Head of caudate nucleus (tissue), 42 donors: ENCODE data around the gene CIT.
"Not testable (repeated sequence)": the region's sequence is repeated elsewhere in the genome, so short reads cannot be mapped to it uniquely, and the experiment has no call there.

Experiments used
- DNase-seq, 42 donors: peaks; one replicate each; pipeline versions ENCODE4 v3.0.0 to v3.0.0-alpha.2; 2020 to 2021; ENCODE audit warnings: mixed read lengths in 7 of 42
- intact Hi-C: fragments of 100-400 bp; cut with DNase I; formaldehyde crosslinking; loops from one replicate; pipeline ENCODE4 v1.15.0; 2022

CIT gene

DNA sequence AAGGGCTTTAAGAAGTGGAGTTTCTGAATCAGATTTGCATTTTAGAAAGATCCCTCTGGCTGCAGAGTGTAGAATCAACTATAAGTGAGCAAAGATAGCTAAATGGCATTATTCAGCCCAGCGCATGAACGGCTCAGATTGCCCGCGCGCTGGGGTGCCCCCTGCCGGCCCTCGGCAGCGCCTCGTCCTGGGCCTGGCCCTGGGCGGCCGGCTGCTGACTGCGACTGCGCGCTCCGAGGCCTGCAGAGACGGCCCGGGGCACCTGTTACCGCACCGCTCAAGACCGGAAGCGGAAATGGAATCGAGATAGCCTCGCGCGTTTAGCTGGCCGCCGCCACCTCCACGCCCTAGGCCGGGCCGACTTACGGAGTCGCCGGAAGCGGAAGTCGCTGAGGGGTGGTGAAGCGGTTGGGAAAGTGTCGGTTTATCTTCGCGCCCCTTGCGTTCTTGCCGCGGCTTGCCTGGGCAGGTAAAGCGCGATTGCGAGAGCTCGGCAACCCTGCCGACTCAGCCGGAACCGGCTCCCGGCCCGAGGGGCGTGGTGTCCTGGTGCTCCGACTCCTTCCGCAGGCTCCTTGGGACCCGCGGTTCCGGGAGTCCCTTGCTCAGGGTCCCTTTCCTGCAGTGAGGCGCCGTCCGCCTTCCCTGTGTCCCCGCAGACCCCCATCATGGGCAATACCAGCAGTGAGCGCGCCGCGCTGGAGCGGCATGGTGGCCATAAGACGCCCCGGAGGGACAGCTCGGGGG lies 209.4 kb downstream of the CIT start, which contains the start of gene PRKAB1:
Gene PRKAB1 (plus strand): TSS at position 557 of the 747 bp plus-strand sequence. CDS start 112 bp downstream, at position 669.
- intact Hi-C loops, result no loop called here
- DNase-seq, result peak; percentile 88 to 98 (median 95)

DNA sequence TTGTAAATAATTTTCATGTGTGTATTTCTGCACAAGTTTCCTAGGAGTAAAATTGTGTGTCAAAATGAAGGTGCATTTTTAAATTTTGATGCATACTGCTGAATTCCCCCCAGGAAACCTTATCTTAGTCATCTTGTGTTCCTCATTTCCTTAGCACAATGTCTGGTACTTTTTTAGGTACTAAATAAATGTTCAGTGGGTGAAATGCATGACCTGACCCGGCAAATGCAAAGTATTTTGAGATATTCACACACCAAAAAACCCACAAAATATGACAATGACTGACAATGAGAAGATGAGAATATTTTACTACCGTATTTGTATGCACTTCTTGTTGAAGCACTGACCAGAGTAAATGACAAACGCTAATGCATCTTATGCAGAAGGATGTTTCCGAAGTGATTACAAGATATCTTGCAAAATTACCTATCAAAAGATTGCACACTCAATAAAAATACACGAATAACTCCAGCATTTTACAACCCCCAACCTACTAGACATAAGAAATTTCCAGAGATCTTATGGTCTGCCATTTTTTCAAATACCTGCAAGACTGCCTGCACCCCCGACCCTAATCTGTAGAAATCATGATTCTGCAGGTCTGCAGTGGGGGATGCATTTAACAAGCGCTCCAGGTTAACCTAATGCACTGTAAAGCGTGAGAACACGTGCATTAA lies 210.1 kb downstream of the CIT start:
- intact Hi-C loops, result no loop called here
- DNase-seq, result no peak

DNA sequence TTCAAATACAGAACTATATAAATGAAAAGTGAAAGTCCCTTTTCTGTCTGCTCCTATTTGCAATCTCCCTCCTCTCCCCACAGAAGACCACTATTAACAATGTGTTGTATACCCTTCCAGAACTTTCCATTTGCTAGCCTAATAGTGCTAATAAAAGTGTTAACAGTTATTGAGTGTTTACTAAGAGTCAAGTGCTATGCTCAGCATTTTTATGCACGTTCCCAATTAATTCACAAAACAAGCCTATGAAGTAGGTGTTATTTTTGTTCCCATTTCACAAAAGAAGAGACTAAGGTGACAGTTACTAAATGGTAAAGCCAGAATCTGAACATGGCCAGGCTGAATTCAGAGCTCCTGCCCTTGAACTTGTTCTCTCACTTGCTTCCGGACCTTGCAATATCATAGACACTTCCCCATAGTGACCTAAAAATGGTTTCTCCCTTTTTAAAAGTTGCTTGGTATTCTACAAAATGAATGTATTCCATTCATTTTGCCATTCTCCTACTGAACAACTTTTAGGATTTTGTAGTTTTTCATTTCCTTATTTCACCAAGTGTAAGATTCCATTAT lies 210.8 kb downstream of the CIT start:
- intact Hi-C loops, result no loop called here
- DNase-seq, result no peak

DNA sequence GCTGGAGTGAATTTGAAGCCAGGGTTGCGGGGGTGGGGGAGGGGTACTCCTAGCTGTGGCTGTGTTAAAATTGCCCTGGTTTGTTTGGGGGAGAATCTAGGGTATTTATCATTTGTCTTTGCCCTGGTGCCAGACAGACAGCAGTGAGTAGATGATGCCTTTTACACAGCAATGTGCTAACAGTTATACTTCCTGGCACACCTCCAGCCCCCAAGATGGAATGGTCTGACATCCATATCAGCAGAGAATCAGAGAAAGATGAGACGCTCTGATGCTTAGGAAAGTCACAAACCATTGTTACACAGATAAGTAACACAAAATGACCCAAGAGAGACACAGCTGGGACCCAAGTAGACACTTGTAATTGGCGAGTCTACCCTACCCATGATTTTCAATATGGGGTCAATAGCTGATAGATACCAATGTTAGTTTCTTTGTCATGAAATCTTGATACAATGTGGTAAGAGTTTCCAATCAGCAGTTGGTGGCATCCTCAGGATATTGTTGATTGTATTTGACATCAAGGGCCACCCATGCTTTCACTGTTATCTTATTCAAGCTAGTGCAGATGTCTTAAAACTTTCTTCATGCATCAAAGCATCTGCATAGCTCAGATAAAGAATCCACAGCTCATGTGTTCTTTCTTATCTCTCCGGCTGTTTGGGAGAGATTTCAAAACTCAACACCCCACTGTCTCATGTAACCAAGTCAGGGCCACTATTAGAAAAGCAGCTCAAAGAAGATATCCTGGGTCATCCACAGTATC lies 211.8 kb downstream of the CIT start:
- no peak for DNase-seq
- intact Hi-C loops, result no loop called here

DNA sequence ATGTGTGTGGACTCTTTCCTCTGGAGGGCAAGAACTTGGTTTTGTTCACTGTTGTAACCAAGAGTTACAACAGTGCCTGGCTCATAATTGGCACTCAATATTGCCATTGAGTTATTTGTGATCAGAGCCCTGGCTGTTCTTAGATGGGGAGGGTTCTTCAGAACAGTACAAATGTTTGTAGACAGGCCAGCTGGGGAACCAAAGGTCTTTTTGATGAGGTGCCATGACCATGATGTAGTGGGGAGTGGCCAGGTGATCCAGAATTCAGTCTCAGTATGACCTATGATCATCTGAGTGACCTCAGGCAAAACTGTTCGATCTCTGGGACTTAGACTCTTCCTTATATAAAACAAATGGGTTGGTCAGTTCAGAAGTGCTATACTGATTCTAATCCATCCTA lies 212.5 kb downstream of the CIT start:
- no peak for DNase-seq
- intact Hi-C loops, result no loop called here

DNA sequence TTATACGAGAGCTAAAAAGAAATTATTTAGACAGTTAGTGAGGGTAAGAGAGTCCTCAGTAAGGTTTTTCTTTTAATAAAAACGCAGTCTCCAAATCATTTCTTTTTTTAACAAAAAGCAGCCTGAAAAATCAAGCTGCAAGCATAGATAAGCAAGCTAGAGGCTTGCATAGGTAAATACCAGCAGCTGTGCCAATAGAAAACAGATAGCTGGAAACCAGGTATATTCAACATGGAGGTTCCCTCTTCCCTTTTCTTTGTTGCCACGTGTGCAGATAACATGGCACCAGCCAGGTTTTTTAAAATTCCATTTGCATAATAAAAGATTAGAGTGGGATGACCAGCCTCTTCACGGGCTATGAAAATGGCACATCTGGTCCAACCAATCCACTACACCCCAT lies 215.2 kb downstream of the CIT start:
- intact Hi-C loops, result no loop called here
- DNase-seq, result no peak

DNA sequence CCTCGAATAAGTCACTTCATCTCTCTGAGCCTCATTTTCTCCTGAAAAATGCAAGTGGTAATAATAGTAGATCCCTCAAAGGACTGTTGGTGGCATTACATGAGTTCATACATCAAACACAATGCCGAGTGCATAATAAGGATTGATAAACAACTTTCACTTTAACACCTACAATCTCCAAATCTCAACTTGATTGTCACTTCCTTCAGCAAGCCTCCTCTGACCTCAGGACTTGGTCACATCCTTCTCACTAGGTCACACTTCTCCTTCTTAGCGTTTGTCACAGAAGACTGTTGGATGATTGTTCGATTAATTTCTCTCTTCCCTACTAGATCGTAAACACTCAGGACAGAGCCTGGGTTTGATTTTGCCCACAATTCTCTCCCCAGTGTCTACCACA lies 217.0 kb downstream of the CIT start:
- intact Hi-C loops, result no loop called here
- no peak for DNase-seq

DNA sequence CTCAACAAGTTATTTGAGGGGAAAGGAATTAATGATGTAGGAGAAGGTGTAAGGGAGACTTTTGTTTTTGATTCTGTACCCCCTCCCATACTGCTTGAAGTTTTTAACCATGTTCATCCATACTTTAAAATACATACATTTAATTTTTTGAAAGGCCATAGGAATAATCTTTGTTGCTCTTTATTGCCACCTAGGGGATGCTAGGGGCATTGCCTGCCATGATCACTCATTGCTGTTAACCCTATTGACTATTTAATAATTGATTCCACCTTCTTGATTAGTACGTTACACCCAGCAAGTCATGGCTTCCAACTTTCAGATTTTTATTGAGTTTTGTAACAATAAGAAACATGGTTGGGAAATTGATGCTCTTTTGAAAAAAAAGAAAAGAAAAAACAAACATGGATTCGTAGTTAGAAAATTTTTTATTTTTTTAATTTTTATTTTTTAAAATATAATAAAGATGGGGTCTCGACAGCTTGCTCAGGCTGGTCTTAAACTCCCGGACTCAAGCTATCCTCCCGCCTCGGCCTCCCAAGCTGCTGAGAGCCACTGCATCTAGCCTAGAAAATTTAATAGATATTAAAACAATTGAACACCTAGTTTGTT lies 217.7 kb downstream of the CIT start:
- peak in 18 of 42 donors; percentile 18 to 77 (median 42) for DNase-seq
- intact Hi-C loops, result no loop called here

DNA sequence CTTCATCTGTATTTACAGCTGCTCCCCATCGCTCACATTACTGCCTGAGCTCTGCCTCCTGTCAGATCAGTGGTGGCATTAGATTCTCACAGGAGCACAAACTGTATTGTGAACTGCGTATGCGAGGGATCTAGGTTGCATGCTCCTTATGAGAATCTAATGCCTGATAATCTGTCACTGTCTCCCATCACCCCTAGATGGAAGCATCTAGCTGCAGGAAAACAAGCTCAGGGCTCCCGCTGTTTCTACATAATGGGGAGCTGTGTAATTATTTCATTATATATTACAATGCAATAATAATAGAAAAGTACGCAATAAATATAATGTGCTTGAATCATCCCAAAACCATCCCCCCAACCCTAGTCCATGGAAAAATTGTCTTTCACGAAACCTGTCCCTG lies 219.0 kb downstream of the CIT start:
- DNase-seq, intact Hi-C loops: not testable (repeated sequence)

DNA sequence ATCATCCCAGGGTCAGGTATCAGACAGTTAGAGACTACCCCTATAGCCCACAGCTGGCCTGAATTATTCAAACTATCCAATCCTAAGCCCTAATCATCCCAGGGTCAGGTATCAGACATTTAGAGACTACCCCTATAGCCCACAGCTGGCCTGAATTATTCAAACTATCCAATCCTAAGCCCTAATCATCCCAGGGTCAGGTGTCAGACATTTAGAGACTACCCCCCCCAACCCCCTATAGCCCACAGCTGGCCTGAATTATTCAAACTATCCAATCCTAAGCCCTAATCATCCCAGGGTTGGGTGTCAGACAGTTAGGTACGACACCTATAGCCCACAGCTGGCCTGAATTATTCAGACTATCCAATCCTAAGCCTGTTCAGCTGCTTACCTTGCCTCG lies 220.1 kb downstream of the CIT start:
- intact Hi-C loops, result not testable (repeated sequence)

DNA sequence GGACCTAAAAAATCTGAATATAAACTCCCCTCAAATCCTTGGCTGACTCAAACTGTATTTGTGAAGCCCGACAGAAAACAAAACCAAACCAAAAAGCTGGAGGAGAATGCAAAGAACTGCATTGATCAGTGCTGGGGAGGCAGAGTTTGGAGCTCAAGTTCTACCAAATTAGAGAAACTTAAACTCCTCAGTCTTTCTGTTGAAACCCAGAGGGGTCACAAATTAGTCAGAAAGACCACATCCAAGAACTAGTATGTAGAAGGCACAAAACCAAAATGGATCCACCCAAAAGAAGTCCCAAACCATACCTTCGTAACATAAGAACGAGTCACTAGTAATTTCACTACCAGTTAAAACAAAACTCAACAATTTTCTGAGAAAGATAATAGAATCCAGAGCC lies 224.5 kb downstream of the CIT start:
- intact Hi-C loops, result no loop called here
- no peak for DNase-seq

More for the DNA sequence above, 220.1 kb downstream of the CIT start:
- DNase-seq, result not testable (repeated sequence)

DNA sequence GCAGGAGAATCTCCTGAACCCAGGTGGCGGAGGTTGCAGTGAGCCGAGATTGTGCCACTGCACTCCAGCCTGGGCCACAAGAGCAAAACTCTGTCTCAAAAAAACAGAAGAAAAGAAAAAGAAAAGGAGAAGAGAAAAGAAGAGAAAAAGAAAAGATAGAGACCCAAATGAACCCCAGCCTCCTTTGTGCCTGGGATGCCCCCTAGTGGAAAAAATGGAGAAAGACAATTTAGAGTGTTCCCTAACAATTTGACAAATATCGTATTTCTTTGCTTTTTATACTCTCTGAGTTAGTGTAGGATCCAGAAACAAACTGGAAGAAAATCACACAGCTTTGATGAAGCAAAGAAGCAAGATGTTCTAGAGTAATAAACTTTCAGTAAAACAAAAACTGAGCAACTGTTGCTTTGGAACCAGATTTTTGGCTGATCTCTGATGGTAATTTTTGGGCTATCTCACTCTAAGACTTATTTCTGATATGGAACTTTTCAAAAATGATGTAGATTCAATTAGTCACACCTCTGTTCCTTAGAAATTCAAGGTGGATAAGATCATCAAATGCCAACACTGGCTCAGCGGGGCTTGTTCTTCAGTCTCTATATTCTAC lies 227.8 kb downstream of the CIT start:
- no peak for DNase-seq
- intact Hi-C loops, result no loop called here

DNA sequence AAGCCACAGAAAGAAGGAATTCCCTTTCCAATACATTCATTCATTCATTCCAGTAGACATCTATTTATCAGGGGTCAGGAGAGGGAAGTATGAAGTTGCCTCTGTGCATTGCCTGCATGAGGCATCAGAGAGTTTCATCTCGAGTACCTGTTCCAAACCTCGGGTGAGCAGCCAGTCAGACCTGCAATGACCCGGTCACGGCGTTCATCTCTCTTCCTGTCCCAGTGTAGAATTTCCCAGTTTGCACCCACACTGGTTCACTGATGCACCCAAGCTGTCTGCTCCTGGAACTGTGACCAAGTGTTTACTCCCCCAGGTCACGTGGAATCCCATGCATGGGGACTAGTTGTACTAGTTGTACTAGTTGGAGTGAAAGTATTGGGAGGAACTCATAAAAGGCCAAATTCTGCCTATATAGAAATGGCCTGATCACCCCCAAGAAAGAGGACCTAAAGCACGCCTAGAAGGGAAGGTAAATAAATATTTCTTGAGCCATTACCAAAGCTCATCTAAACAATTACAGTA lies 231.5 kb downstream of the CIT start:
- intact Hi-C loops, result no loop called here
- no peak for DNase-seq

DNA sequence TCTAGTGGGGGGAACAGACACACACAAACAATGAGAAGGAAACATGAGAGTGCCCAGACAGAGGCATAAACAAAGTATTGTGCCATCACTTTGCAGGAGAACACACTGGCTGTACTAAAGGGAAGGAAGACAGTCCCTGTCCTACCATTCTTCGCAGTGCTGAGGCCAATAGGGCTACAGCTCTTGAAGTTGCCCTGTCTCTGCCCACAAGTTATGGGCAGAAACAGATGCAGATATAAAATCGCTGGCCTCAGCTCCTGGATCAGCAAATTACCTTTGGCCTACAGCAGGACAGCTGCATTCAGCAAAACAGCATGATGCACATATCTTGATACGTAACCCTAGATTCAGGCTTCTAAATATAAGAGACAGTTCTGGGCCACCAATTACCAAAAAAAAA lies 232.2 kb downstream of the CIT start:
- intact Hi-C loops, result no loop called here

DNA sequence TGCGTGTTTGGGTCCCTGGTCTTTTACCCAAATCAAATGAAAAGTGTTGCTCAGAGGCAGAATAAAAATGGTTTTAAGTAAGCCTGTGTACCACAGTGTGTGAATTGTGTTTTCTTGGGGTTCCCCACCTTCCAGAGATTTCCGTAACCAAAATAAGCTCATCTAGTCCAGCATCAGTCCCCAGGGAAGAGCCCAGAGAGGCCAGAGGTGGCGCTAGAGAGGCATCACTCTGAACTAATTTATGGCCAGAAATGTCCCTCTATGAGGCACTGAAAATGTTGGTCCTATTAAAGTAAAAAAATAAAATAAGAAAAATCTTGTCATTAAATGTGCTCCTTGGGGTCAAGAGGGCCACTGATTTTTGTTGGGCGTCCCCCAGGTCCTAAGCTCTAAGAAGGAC lies 234.1 kb downstream of the CIT start:
- intact Hi-C loops, result no loop called here

More for the DNA sequence above, 232.2 kb downstream of the CIT start:
- DNase-seq, result no peak

More for the DNA sequence above, 234.1 kb downstream of the CIT start:
- DNase-seq, result no peak
